Spleen (tissue), 11 donors: Measurements from ENCODE around the gene PTH1R. TPM values are rescaled to one million over a fixed set of nuclear protein-coding genes. Genes with fewer than 3 reads are reported as not detected.

Experiments
- DNase-seq: peaks from one replicate; pipeline ENCODE4 v3.0.0-alpha.2; 2020
- H3K27ac ChIP-seq, 8 donors: fragments of 200-600 bp; sonication (generic) in 7 of 8; 1 replicate in 4 of 8; 2 replicates in 4 of 8; pipeline versions ENCODE4 v1.5.0 to v1.8.0; 2016 to 2021; ENCODE audit warnings: inconsistent platforms in 4 of 8, mild to moderate bottlenecking in 4 of 8, moderate library complexity in 1 of 8
- H3K27me3 ChIP-seq, 7 donors: fragments of 200-600 bp; sonication (generic) in 6 of 7; replicated peaks in 1 of 7; 1 replicate in 4 of 7; 2 replicates in 3 of 7; pipeline versions ENCODE4 v1.5.0 to v1.8.0; 2016 to 2021; ENCODE audit warnings: inconsistent platforms in 3 of 7, mild to moderate bottlenecking in 1 of 7
- H3K36me3 ChIP-seq, 6 donors: fragments of 200-600 bp; sonication (generic) in 5 of 6; 1 replicate in 4 of 6; 2 replicates in 2 of 6; pipeline versions ENCODE4 v1.5.0 to v1.8.0; 2016 to 2021; ENCODE audit warnings: inconsistent platforms in 2 of 6
- H3K4me1 ChIP-seq, 6 donors: fragments of 200-600 bp; sonication (generic) in 5 of 6; 1 replicate in 3 of 6; 2 replicates in 3 of 6; pipeline versions ENCODE4 v1.5.0 to v1.8.0; 2016 to 2021; ENCODE audit warnings: inconsistent platforms in 3 of 6
- H3K4me3 ChIP-seq, 8 donors: fragments of 200-600 bp; sonication (generic) in 7 of 8; 1 replicate in 4 of 8; 2 replicates in 4 of 8; pipeline versions ENCODE4 v1.5.0 to v1.8.0; 2016 to 2021; ENCODE audit warnings: inconsistent platforms in 4 of 8, mild to moderate bottlenecking in 4 of 8, moderate library complexity in 2 of 8
- H3K9me3 ChIP-seq, 8 donors: fragments of 200-600 bp; sonication (generic) in 7 of 8; 1 replicate in 4 of 8; 2 replicates in 4 of 8; pipeline versions ENCODE4 v1.5.0 to v1.8.0; 2016 to 2021; ENCODE audit warnings: inconsistent platforms in 4 of 8
- POLR2A ChIP-seq, 3 donors: fragments of 450-650 bp; IDR thresholded peaks; one replicate each; pipeline ENCODE4 v1.5.1; 2017; ENCODE audit warnings: antibody characterized with exemption in 3 of 3, mild to moderate bottlenecking in 1 of 3
- POLR2AphosphoS5 ChIP-seq, 3 donors: sonication (generic); formaldehyde crosslinking; IDR thresholded peaks; one replicate each; pipeline ENCODE4 v1.5.1; 2017; ENCODE audit warnings: antibody characterized with exemption in 3 of 3
- WGBS, 5 donors: extraction: QIAGEN DNeasy Blood & Tissue Kit in 3 of 5; methylation state at CpG; one replicate each; pipeline versions ENCODE4 v1.1.5 to v1.1.7; 2013 to 2018; 5-methylcytosine and 5-hydroxymethylcytosine counted together
- intact Hi-C: fragments of 100-400 bp; cut with DNase I; formaldehyde crosslinking; loops from one replicate; pipeline ENCODE4 v1.15.0; 2023; ENCODE audit warnings: low total_unique reads
- polyA plus RNA-seq, 3 donors: library from polyadenylated mRNA; stranded (reverse); fragments of 200-250 nt; gene quantifications; one replicate each; pipeline ENCODE4 v1.2.1, GENCODE V29; 2013
- total RNA-seq, 7 donors: library from RNA; depleted of rRNA in 3 of 7; stranded (reverse); fragments of >200 nt in 3 of 7; fragmentation: NEBNext Ultra II Directional in 4 of 7; extraction: Animal tissue kit (Norgen Biotek cat#: 25700) in 4 of 7; gene quantifications; one replicate each; pipeline versions ENCODE4 v1.1.0 to v1.2.1, GENCODE V29; 2016 to 2021
- TF ChIP-seq, protein P1 (sequence below), 11 experiments: fragments of 200-600 bp in 7 of 11; fragments of 450-650 bp in 4 of 11; sonication (generic) in 4 of 11; IDR thresholded peaks in 8 of 11; conservative IDR thresholded peaks in 3 of 11; 1 replicate in 7 of 11; 2 replicates in 4 of 11; pipeline versions ENCODE4 v1.4.0 to v1.8.0; 2016 to 2021; ENCODE audit warnings: antibody characterized with exemption in 11 of 11, inconsistent platforms in 4 of 11, mild to moderate bottlenecking in 1 of 11
- donor health status: healthy with polysubstance abuse.
- donor health status: DM: no; HTN: no; CAD: no; lungs with moderate emphysema.
- donor health status: DM: no; HTN: no; CAD: no.
- donor health status: Bipolar disorder and iron deficiency.
- donor health status: healthy.
- donor health status: DM: no; HTN: no; CAD: no.
- donor health status: DM: yes; HTN: yes; CAD: no.

PTH1R gene
- total and polyA plus RNA-seq, 10 donors, result 5.1 to 190 (median 34.1) TPM

DNA sequence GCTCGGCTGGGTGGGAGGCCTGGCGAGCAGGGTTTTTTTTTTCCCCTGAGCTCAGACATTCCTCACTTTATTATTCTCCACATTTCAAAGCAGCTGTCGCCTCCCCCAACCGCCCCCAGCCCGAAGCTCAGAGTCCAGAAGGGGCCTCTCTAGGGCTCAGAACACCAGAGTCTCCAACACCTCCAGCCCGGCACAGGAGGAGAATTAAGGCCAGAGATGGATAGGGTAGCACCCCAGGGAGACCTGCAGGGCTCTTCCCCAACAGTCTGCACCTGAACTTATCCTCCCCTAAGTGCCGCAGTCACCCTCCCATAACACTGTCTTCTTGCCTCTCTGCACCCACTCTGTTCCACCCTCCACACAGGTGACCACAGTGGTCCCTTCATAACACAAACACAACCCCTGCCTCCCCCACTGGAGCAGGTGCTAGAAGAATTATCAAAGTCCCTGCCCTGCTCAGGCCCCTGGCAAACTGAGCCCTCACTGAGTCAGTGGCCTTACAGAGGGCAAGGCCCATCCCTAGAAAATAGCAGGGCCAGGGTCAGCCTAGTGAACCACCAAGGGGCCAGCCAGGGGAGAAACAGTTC lies 28.4 kb upstream of the PTH1R start:
- peak; percentile 62 for DNase-seq

DNA sequence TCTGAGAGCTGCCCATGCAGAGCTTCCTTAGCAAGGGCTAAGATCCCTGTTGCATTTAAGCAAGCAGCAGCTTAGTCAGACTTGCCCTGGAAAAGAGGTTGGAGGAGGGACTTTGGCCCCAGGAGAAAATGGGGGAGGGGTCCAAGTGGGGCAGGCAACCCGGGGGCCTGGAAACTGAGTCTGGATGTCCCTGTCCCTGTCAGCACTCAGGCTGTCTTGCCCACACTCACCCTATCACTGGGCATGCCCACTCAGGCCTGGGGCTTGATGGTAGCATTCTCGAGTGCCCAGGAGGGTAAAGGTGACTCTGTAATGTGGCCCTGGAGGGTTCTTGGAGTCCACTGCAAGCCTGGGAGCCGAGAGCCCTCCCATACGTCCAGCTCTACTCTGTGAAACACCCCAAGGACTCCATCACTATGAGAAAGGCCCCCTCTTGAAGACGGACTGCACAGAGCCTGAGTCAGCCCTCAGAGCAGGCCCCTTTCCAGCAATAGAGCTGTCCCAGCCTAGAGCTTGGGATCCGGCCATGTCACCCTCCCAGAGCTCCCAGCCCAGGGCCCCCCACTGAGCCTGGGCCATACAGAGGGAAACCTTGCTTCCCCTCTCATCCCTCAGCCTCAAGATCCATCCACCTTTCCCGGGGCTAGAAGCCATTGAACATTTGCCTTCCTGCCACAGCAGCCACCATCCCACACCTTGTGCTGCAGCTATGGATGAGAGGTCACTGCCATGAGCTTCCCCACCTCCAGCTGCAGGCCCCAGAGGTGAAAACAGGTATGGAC lies 27.6 kb upstream of the PTH1R start:
- Histone ChIP-seq H3K9me3 (no peaks in the 10 kb centered on the region), H3K4me3 (no peak overlapping the region), H3K27me3 (peaks cover 0 to 24% (median 0%) of the 10 kb centered on the region in 7 donors), H3K27ac (no peak overlapping the region), H3K4me1 (peaks cover 4 to 32% (median 20%) of the 10 kb centered on the region in 6 donors), H3K36me3 (no peaks in the 10 kb centered on the region)
- TF ChIP-seq, protein P1, sequence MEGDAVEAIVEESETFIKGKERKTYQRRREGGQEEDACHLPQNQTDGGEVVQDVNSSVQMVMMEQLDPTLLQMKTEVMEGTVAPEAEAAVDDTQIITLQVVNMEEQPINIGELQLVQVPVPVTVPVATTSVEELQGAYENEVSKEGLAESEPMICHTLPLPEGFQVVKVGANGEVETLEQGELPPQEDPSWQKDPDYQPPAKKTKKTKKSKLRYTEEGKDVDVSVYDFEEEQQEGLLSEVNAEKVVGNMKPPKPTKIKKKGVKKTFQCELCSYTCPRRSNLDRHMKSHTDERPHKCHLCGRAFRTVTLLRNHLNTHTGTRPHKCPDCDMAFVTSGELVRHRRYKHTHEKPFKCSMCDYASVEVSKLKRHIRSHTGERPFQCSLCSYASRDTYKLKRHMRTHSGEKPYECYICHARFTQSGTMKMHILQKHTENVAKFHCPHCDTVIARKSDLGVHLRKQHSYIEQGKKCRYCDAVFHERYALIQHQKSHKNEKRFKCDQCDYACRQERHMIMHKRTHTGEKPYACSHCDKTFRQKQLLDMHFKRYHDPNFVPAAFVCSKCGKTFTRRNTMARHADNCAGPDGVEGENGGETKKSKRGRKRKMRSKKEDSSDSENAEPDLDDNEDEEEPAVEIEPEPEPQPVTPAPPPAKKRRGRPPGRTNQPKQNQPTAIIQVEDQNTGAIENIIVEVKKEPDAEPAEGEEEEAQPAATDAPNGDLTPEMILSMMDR (IDR thresholded peaks at IDR 0.05 in 8 of 11, conservative IDR thresholded peaks at IDR 0.05 in 3 of 11), result no peak
- no peak for TF ChIP-seq POLR2AphosphoS5 (IDR thresholded peaks at IDR 0.05)
- no peak for TF ChIP-seq POLR2A (IDR thresholded peaks at IDR 0.05)
- 61 to 90% (median 80%) methylated on average over 7 of the region's 7 CpGs for WGBS, 5 donors
- peak; percentile 47 for DNase-seq
- intact Hi-C loops, result no loop called here

More for the DNA sequence above, 28.4 kb upstream of the PTH1R start:
- no peaks in the 10 kb centered on the region for H3K9me3 ChIP-seq
- TF ChIP-seq, protein P1 (IDR thresholded peaks at IDR 0.05 in 8 of 11, conservative IDR thresholded peaks at IDR 0.05 in 3 of 11), result no peak
- TF ChIP-seq POLR2AphosphoS5 (IDR thresholded peaks at IDR 0.05), result no peak
- no peak for TF ChIP-seq POLR2A (IDR thresholded peaks at IDR 0.05)
- peaks cover 4 to 32% (median 20%) of the 10 kb centered on the region in 6 donors for H3K4me1 ChIP-seq
- 79 to 96% (median 93%) methylated on average over 7 of the region's 7 CpGs for WGBS, 5 donors
- H3K4me3 ChIP-seq, result no peak overlapping the region
- intact Hi-C loops, result no loop called here
- no peak overlapping the region for H3K27ac ChIP-seq
- no peaks in the 10 kb centered on the region for H3K36me3 ChIP-seq
- peaks cover 0 to 25% (median 0%) of the 10 kb centered on the region in 7 donors for H3K27me3 ChIP-seq

DNA sequence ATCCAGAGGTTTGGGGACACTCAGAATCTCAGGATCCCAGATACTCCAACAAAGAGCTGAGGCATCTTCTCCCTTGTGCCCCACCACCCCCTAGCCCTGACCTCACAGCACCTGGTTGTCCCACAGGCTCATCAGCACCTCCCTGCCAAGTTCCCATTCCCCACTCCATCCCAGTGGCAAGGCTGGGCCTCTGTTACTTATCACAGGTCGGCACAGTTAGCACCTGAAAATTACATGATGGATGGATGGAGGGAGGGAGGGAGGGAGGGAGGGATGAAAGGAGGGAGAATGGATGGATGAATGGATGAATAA lies 27.1 kb upstream of the PTH1R start:
- WGBS, 5 donors, result 65 to 95% (median 88%) methylated on average over 1 of the region's 1 CpG
- H3K4me1 ChIP-seq, result peaks cover 4 to 26% (median 15%) of the 10 kb centered on the region in 6 donors

More for the DNA sequence above, 27.1 kb upstream of the PTH1R start:
- no peak overlapping the region for H3K4me3 ChIP-seq
- intact Hi-C loops, result no loop called here
- peak; percentile 25 for DNase-seq
- H3K9me3 ChIP-seq, result no peaks in the 10 kb centered on the region
- no peak overlapping the region for H3K27ac ChIP-seq
- peaks cover 0 to 18% (median 0%) of the 10 kb centered on the region in 7 donors for H3K27me3 ChIP-seq
- TF ChIP-seq POLR2AphosphoS5 (IDR thresholded peaks at IDR 0.05), result no peak
- TF ChIP-seq, protein P1 (IDR thresholded peaks at IDR 0.05 in 8 of 11, conservative IDR thresholded peaks at IDR 0.05 in 3 of 11), result no peak
- TF ChIP-seq POLR2A (IDR thresholded peaks at IDR 0.05), result no peak
- H3K36me3 ChIP-seq, result no peaks in the 10 kb centered on the region
